Endothelial cell of umbilical vein (primary cell): Measurements from ENCODE around the gene MCM3AP. TPM values are rescaled to one million over a fixed set of nuclear protein-coding genes. Genes with fewer than 3 reads are reported as not detected.

Experiments used
- BruUV-seq: library from RNA; stranded (reverse); fragments of 400-500 nt; replicated peaks from 2 replicates; lab custom pipeline; 2021; lab: Mats Ljungman, UMichigan
- CTCF ChIA-PET: fragments of 300-600, 350-600 bp; sonication (Branson Sonifier 250); formaldehyde crosslinking; loops from one replicate; lab custom pipeline; 2021; ENCODE audit warnings: antibody characterized with exemption, inconsistent platforms; lab: Charles Lee
- POLR2A ChIA-PET: fragments of 300-600, 350-600 bp; sonication (Branson Sonifier 250); formaldehyde crosslinking; loops from one replicate; lab custom pipeline; 2021; ENCODE audit warnings: antibody characterized with exemption, inconsistent platforms; lab: Charles Lee
- DNase-seq: peaks from one replicate; pipeline ENCODE4 v3.0.0-alpha.2; 2011; ENCODE audit warnings: low read depth, low spot score
- FAIRE-seq: peaks from 2 replicates; lab custom pipeline; 2011; peaks lifted over from hg19 to GRCh38; lab: Jason Lieb, UNC
- H2AFZ ChIP-seq: 2 replicates; pipeline ENCODE4 v1.6.0; 2012; ENCODE audit warnings: low read depth, low read length, control low read depth, inconsistent platforms
- H3K27ac ChIP-seq: 2 replicates; pipeline ENCODE4 v1.5.1; 2011; ENCODE audit warnings: low read depth, mild to moderate bottlenecking, control low read depth, low read length, moderate library complexity; ENCODE audit not compliant: insufficient read depth
- H3K27me3 ChIP-seq, 2 experiments: 2 replicates each; pipeline versions ENCODE4 v1.6.0 to v1.6.1; 2011; ENCODE audit warnings: low read length in 2 of 2, mixed read lengths in 1 of 2; ENCODE audit not compliant: control insufficient read depth in 2 of 2, insufficient read depth in 2 of 2
- H3K36me3 ChIP-seq, 2 experiments: 2 replicates in 1 of 2; 3 replicates in 1 of 2; pipeline ENCODE4 v1.5.1; 2011; ENCODE audit warnings: low read length in 2 of 2, mild to moderate bottlenecking in 1 of 2, moderate library complexity in 1 of 2; ENCODE audit not compliant: control insufficient read depth in 2 of 2, insufficient read depth in 2 of 2; ENCODE audit errors: extremely low read depth in 1 of 2
- H3K4me1 ChIP-seq: 3 replicates; pipeline ENCODE4 v1.5.1; 2011; ENCODE audit warnings: mild to moderate bottlenecking, low read length; ENCODE audit not compliant: control insufficient read depth, insufficient read depth; ENCODE audit errors: extremely low read depth
- H3K4me2 ChIP-seq: 2 replicates; pipeline ENCODE4 v1.6.1; 2011; ENCODE audit warnings: low read length, control low read depth, mixed read lengths; ENCODE audit not compliant: insufficient read depth
- H3K4me3 ChIP-seq, 3 experiments: fragments of 200-600 bp in 1 of 3; sonication (generic), shearing (Covaris generic) in 1 of 3; replicated peaks in 1 of 3; 2 replicates each; pipeline ENCODE4 v1.5.1; 2011 to 2016; ENCODE audit warnings: control low read depth in 3 of 3, low read length in 3 of 3, mild to moderate bottlenecking in 2 of 3, inconsistent platforms in 1 of 3, low read depth in 1 of 3, moderate library complexity in 1 of 3; ENCODE audit not compliant: insufficient read depth in 1 of 3
- H3K79me2 ChIP-seq: 2 replicates; pipeline ENCODE4 v1.6.0; 2012; ENCODE audit warnings: low read length, inconsistent platforms; ENCODE audit not compliant: control insufficient read depth, insufficient read depth
- H3K9ac ChIP-seq: replicated peaks from 2 replicates; pipeline ENCODE3; 2011; ENCODE audit warnings: low read length, control low read depth; ENCODE audit not compliant: insufficient read depth; ENCODE audit errors: extremely low read depth
- H3K9me1 ChIP-seq: replicated peaks from 3 replicates; pipeline ENCODE4 v1.6.0; 2011; ENCODE audit warnings: mild to moderate bottlenecking, low read length; ENCODE audit not compliant: control insufficient read depth, insufficient read depth; ENCODE audit errors: extremely low read depth
- H3K9me3 ChIP-seq: replicated peaks from 2 replicates; pipeline ENCODE4 v1.5.1; 2012; ENCODE audit warnings: low read length, inconsistent platforms; ENCODE audit not compliant: control insufficient read depth, insufficient read depth
- H4K20me1 ChIP-seq: replicated peaks from 2 replicates; pipeline ENCODE3; 2011; ENCODE audit warnings: mild to moderate bottlenecking, low read length; ENCODE audit not compliant: control insufficient read depth, insufficient read depth; ENCODE audit errors: extremely low read depth
- EZH2 ChIP-seq: IDR thresholded peaks from 2 replicates; pipeline ENCODE4 v1.6.1; 2012; ENCODE audit warnings: borderline replicate concordance, low read depth, mild to moderate bottlenecking, moderate library complexity, low read length, inconsistent platforms; ENCODE audit not compliant: severe bottlenecking
- FOS ChIP-seq: IDR thresholded peaks from 2 replicates; pipeline ENCODE4 v1.6.1; 2011; ENCODE audit warnings: mild to moderate bottlenecking, low read length, moderate library complexity, borderline replicate concordance; ENCODE audit not compliant: insufficient read depth
- GATA2 ChIP-seq: IDR thresholded peaks from 2 replicates; pipeline ENCODE4 v1.7.0; 2011; ENCODE audit warnings: low read depth, mild to moderate bottlenecking, moderate library complexity, mixed read lengths, low read length; ENCODE audit not compliant: insufficient read length, insufficient read depth
- JUN ChIP-seq: IDR thresholded peaks from 2 replicates; pipeline ENCODE4 v1.6.1; 2011; ENCODE audit warnings: borderline replicate concordance, low read depth; ENCODE audit not compliant: insufficient read length, insufficient read depth
- MYC ChIP-seq: IDR thresholded peaks from one replicate; pipeline ENCODE4 v1.6.1; 2011; ENCODE audit warnings: mild to moderate bottlenecking, low read depth, low read length
- POLR2A ChIP-seq: IDR thresholded peaks from 2 replicates; pipeline ENCODE4 v1.6.1; 2012; ENCODE audit warnings: low read depth, mild to moderate bottlenecking, control low read depth, low read length
- POLR2AphosphoS5 ChIP-seq: IDR thresholded peaks from 2 replicates; pipeline ENCODE4 v1.6.1; 2012; ENCODE audit warnings: low read depth, mild to moderate bottlenecking, control low read depth, low read length, moderate library complexity; ENCODE audit not compliant: insufficient read depth
- dilution Hi-C: fragments of 300-500 bp; cut with MboI; formaldehyde crosslinking; loops from one replicate; pipeline ENCODE4 v1.15.0; 2019; ENCODE audit warnings: low sequenced_read_pairs; ENCODE audit not compliant: extremely low pct_ligation_motif_present
- intact Hi-C: fragments of 100-400 bp; cut with micrococcal nuclease; formaldehyde crosslinking; loops from one replicate; pipeline ENCODE4 v1.10.0; 2022
- polyA plus RNA-seq, 4 experiments: library from polyadenylated mRNA; depleted of rRNA in 3 of 4; stranded (reverse) in 3 of 4; unstranded in 1 of 4; fragments of >200 nt; gene quantifications; 2 replicates each; pipeline versions ENCODE4 v1.2.1 to v1.2.3, GENCODE V29; 2011 to 2012; ENCODE audit warnings: missing spikeins in 1 of 4
- total RNA-seq: library from RNA; stranded (reverse); gene quantifications from 2 replicates; pipeline ENCODE4 v1.2.3, GENCODE V29; 2021
- TF ChIP-seq, protein P1 (sequence below), 2 donors: IDR thresholded peaks; 1 replicate in 1 of 2; 2 replicates in 1 of 2; pipeline ENCODE4 v1.5.1; 2011; ENCODE audit warnings: low read length in 2 of 2, mild to moderate bottlenecking in 2 of 2, moderate library complexity in 2 of 2, control low read depth in 1 of 2, inconsistent platforms in 1 of 2, low read depth in 1 of 2; ENCODE audit not compliant: insufficient read depth in 1 of 2; ENCODE audit errors: extremely low read depth in 1 of 2
- TF ChIP-seq, protein P2 (sequence below): IDR thresholded peaks from 2 replicates; pipeline ENCODE4 v1.6.1; 2011; ENCODE audit not compliant: insufficient read depth, insufficient read length

The MCM3AP gene
- total and polyA plus RNA-seq, 2 donors (not counting 3 experiments of a cell fraction or from before 2014, with no cell fraction given): 37.9 to 115 TPM

- no peak overlapping the region for H3K9ac ChIP-seq
- TF ChIP-seq GATA2 (no peak), POLR2A (no peak)
- TF ChIP-seq, protein P1, sequence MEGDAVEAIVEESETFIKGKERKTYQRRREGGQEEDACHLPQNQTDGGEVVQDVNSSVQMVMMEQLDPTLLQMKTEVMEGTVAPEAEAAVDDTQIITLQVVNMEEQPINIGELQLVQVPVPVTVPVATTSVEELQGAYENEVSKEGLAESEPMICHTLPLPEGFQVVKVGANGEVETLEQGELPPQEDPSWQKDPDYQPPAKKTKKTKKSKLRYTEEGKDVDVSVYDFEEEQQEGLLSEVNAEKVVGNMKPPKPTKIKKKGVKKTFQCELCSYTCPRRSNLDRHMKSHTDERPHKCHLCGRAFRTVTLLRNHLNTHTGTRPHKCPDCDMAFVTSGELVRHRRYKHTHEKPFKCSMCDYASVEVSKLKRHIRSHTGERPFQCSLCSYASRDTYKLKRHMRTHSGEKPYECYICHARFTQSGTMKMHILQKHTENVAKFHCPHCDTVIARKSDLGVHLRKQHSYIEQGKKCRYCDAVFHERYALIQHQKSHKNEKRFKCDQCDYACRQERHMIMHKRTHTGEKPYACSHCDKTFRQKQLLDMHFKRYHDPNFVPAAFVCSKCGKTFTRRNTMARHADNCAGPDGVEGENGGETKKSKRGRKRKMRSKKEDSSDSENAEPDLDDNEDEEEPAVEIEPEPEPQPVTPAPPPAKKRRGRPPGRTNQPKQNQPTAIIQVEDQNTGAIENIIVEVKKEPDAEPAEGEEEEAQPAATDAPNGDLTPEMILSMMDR (IDR thresholded peaks at IDR 0.05; ENCODE audit: extremely low read depth in 1 of 2, insufficient read depth in 1 of 2, low read depth in 1 of 2, low read length in 2 of 2): no peak
- intact Hi-C loops (no loop called here), dilution Hi-C loops (no loop called here)
- H2AFZ ChIP-seq: no peak overlapping the region
- peaks cover 9 to 13% of the 10 kb centered on the region in 2 experiments for H3K36me3 ChIP-seq
- H3K27me3 ChIP-seq: no peaks in the 10 kb centered on the region
- no peaks in the 10 kb centered on the region for H4K20me1 ChIP-seq
- DNase-seq (no peak), FAIRE-seq (no peak)
- H3K27ac ChIP-seq: no peak overlapping the region
- no peaks in the 10 kb centered on the region for H3K9me3 ChIP-seq
- ChIA-PET POLR2A (no interaction called here), CTCF (interaction anchor here (0.6 kb wide), 1 partner anchor 205 kb away, joined by 3 read pairs; no protein-coding TSS in a partner anchor)
- no peak overlapping the region for H3K4me3 ChIP-seq
- no peaks in the 10 kb centered on the region for H3K9me1 ChIP-seq
- H3K4me1 ChIP-seq: no peaks in the 10 kb centered on the region
- BruUV-seq: no TSS peak
- no peak overlapping the region for H3K4me2 ChIP-seq
- peaks cover 29% of the 10 kb centered on the region for H3K79me2 ChIP-seq
Observed at GRCh38 chr21:46220847-46221246, 64.6 kb downstream of the MCM3AP start.

GRCh38 chr21:46220275-46220810, 65.1 kb downstream of the MCM3AP start:
- ChIA-PET CTCF (no interaction called here), POLR2A (no interaction called here)
- no peaks in the 10 kb centered on the region for H3K9me3 ChIP-seq
- no TSS peak for BruUV-seq
- peaks cover 26% of the 10 kb centered on the region for H3K79me2 ChIP-seq
- H3K9ac ChIP-seq: no peak overlapping the region
- intact Hi-C loops (no loop called here), dilution Hi-C loops (no loop called here)
- no peaks in the 10 kb centered on the region for H3K27me3 ChIP-seq
- no peak overlapping the region for H3K4me2 ChIP-seq
- TF ChIP-seq FOS (no peak), JUN (no peak), GATA2 (no peak), POLR2AphosphoS5 (no peak), EZH2 (no peak), MYC (no peak), POLR2A (no peak)
- TF ChIP-seq, protein P2, sequence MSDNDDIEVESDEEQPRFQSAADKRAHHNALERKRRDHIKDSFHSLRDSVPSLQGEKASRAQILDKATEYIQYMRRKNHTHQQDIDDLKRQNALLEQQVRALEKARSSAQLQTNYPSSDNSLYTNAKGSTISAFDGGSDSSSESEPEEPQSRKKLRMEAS: no peak
- TF ChIP-seq, protein P1 (IDR thresholded peaks at IDR 0.05; ENCODE audit: extremely low read depth in 1 of 2, insufficient read depth in 1 of 2, low read depth in 1 of 2, low read length in 2 of 2): no peak
- no peaks in the 10 kb centered on the region for H3K4me1 ChIP-seq
- no peak overlapping the region for H2AFZ ChIP-seq
- H3K27ac ChIP-seq: no peak overlapping the region
- DNase-seq: no peak
- no peak for FAIRE-seq
- H3K4me3 ChIP-seq: no peak overlapping the region
- no peaks in the 10 kb centered on the region for H4K20me1 ChIP-seq
- peaks cover 10 to 13% of the 10 kb centered on the region in 2 experiments for H3K36me3 ChIP-seq
- H3K9me1 ChIP-seq: no peaks in the 10 kb centered on the region
